ENCODE results near the gene DAB2IP.

GRCh38 chr9:121816845-121817450 is 165.5 kb downstream of the DAB2IP start:
- no peak for TF ChIP-seq CTCF (IDR thresholded peaks at IDR 0.05)
- TF ChIP-seq ZFX (IDR thresholded peaks at IDR 0.05; ENCODE audit: borderline replicate concordance): no peak
